ENCODE data around the gene CDK17. TPM values are rescaled to one million over a fixed set of nuclear protein-coding genes. Genes with fewer than 3 reads are reported as not detected.

Gene CDK17
- 47.1 TPM for total RNA-seq
- long read RNA-seq, full-length matches to known transcripts = 71 of 81 reads
- long read RNA-seq, partial matches to known transcripts = 1 of 81 reads
- long read RNA-seq, other reads (novel, unspliced or antisense) = 9 of 81 reads

- intact Hi-C loops (cut with DNase I) = no loop called here
- Histone ChIP-seq H3K4me3 (peak within 1 kb of the TSS; percentile 93), H3K27me3 (no peaks in the 10 kb centered on the region), H3K4me1 (peaks cover 18% of the 10 kb centered on the region), H3K36me3 (no peaks in the 10 kb centered on the region), H3K9me3 (no peaks in the 10 kb centered on the region), H3K27ac (peak within 1 kb of the TSS; percentile 99)
- peak; percentile 22 for TF ChIP-seq CTCF (IDR thresholded peaks at IDR 0.05)
- ATAC-seq (peak; percentile 91), DNase-seq (peak; percentile 92)
These were observed at the start of gene CDK17 for GRCh38 chr12:96399919-96400630. Gene CDK17, minus strand, starts transcription at chr12:96400439. Its CDS starts 65,603 bp downstream, at chr12:96334836.

GRCh38 chr12:96448300-96448699, 48.1 kb upstream of the CDK17 start:
- Histone ChIP-seq H3K27ac (no peak overlapping the region), H3K4me1 (peaks cover 8% of the 10 kb centered on the region), H3K9me3 (no peaks in the 10 kb centered on the region), H3K4me3 (no peak overlapping the region), H3K36me3 (no peaks in the 10 kb centered on the region), H3K27me3 (no peaks in the 10 kb centered on the region)
- no peak for DNase-seq
- ATAC-seq = no peak
- intact Hi-C loops (cut with DNase I) = no loop called here
- TF ChIP-seq CTCF (IDR thresholded peaks at IDR 0.05) = no peak

GRCh38 chr12:96447256-96447655, 47.0 kb upstream of the CDK17 start:
- TF ChIP-seq CTCF (IDR thresholded peaks at IDR 0.05) = no peak
- Histone ChIP-seq H3K36me3 (no peaks in the 10 kb centered on the region), H3K4me3 (no peak overlapping the region), H3K4me1 (peaks cover 8% of the 10 kb centered on the region), H3K9me3 (no peaks in the 10 kb centered on the region), H3K27me3 (no peaks in the 10 kb centered on the region), H3K27ac (peak overlapping the region; percentile 43)
- ATAC-seq (no peak), DNase-seq (no peak)
- intact Hi-C loops (cut with DNase I) = no loop called here

GRCh38 chr12:96445691-96446583, 45.7 kb upstream of the CDK17 start:
- Histone ChIP-seq H3K36me3 (no peaks in the 10 kb centered on the region), H3K4me1 (peaks cover 8% of the 10 kb centered on the region), H3K4me3 (no peak overlapping the region), H3K27me3 (no peaks in the 10 kb centered on the region), H3K27ac (peak overlapping the region; percentile 72), H3K9me3 (no peaks in the 10 kb centered on the region)
- peak; percentile 87 for ATAC-seq
- DNase-seq = no peak
- TF ChIP-seq CTCF (IDR thresholded peaks at IDR 0.05) = no peak
- intact Hi-C loops (cut with DNase I) = no loop called here

- no peak overlapping the region for H3K4me3 ChIP-seq
- no peak for TF ChIP-seq CTCF (IDR thresholded peaks at IDR 0.05)
- intact Hi-C loops (cut with DNase I) = no loop called here
- no peak for DNase-seq
- no peak for ATAC-seq
- H3K9me3 ChIP-seq = no peaks in the 10 kb centered on the region
- no peaks in the 10 kb centered on the region for H3K27me3 ChIP-seq
- H3K27ac ChIP-seq = peak overlapping the region; percentile 72
- H3K36me3 ChIP-seq = no peaks in the 10 kb centered on the region
- H3K4me1 ChIP-seq = peaks cover 8% of the 10 kb centered on the region
These were observed 44.2 kb upstream of the CDK17 start for GRCh38 chr12:96444399-96444798.

Data from upper lobe of right lung (tissue), 1 donor.